Measurements from ENCODE around the gene ESM1. TPM values are rescaled to one million over a fixed set of nuclear protein-coding genes. Genes with fewer than 3 reads are reported as not detected.

Gene ESM1
- total and polyA plus RNA-seq, 7 donors, result 0.01 to 0.13 (median 0.09) TPM; not detected in 3

Other genes starting within 250 kb of the ESM1 start
- gene GZMK, start 38.7 kb upstream of the ESM1 start, total RNA-seq, result under 1 TPM in 2 of 4 donors, not detected in 2; 0.14 to 0.49 TPM
- gene GZMK, start 38.7 kb upstream of the ESM1 start, polyA plus RNA-seq, result under 1 TPM; 0.09 to 0.18 (median 0.14) TPM
- 1 to 10 TPM in 1 of 4 donors, under 1 TPM in 3; 0.43 to 1.4 (median 0.54) TPM for gene GZMA, start 117.1 kb upstream of the ESM1 start, total RNA-seq
- gene GZMA, start 117.1 kb upstream of the ESM1 start, polyA plus RNA-seq, result under 1 TPM; 0.08 to 0.44 (median 0.16) TPM
- 1 to 10 TPM; 1.9 to 4.2 (median 3.2) TPM for gene GPX8, start 174.6 kb upstream of the ESM1 start, total RNA-seq
- 1 to 10 TPM; 1.6 to 2.4 (median 2.3) TPM for gene GPX8, start 174.6 kb upstream of the ESM1 start, polyA plus RNA-seq
- gene CDC20B, start 187.6 kb upstream of the ESM1 start, total RNA-seq, result not detected
- gene CDC20B, start 187.6 kb upstream of the ESM1 start, polyA plus RNA-seq, result not detected
- gene MCIDAS, start 241.7 kb upstream of the ESM1 start, total RNA-seq, result not detected
- not detected for gene MCIDAS, start 241.7 kb upstream of the ESM1 start, polyA plus RNA-seq
- not detected for gene CCNO, start 248.0 kb upstream of the ESM1 start, total RNA-seq
- not detected for gene CCNO, start 248.0 kb upstream of the ESM1 start, polyA plus RNA-seq